GM18520 (cell line): ENCODE data around the gene LOC101059915.
"Not testable (repeated sequence)": the region's sequence is repeated elsewhere in the genome, so short reads cannot be mapped to it uniquely, and the experiment has no call there.

Source experiments
- ATAC-seq: cut with Tn5 transposase; IDR thresholded peaks from one replicate; pipeline ENCODE4 v1.9.1; 2021; ENCODE audit not compliant: unreplicated experiment

The LOC101059915 gene

DNA sequence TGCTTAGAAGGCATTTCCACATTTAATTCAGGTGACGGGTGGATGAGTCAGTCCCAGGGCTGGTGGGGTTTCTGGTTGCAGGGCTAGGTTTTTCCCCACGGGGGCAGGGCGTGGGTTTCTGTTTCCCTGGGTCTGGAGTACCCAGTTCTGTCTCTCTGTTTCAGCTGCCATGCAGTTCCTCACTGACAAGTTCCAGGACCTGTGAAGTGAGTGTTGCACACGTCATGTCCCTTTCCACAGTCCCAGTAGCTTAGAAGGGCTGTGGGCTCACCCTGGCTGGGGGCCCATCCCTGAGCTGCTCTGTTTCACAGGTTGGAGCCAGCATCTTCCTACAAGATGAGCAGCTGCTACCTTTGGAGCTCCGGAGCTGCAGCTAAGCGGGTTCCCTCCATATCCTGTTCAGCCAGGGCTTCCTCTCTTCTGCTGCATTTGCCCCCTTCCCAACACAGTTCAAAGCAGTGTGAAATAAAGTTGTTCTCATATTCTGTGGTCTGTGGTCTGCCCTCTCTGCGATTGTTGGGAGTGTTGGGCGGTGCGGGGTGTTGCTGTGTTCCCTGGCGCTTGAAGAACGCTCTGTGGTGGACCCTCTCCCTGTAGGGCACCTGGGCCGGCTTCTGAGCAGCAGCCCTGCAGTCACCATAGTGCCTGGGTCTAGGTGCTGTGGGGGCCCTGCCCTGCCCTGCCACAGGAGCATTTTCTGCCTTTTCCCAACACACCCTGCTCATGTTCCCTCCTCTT, 3.9 kb downstream of the LOC101059915 start:
- ATAC-seq, result no peak

DNA sequence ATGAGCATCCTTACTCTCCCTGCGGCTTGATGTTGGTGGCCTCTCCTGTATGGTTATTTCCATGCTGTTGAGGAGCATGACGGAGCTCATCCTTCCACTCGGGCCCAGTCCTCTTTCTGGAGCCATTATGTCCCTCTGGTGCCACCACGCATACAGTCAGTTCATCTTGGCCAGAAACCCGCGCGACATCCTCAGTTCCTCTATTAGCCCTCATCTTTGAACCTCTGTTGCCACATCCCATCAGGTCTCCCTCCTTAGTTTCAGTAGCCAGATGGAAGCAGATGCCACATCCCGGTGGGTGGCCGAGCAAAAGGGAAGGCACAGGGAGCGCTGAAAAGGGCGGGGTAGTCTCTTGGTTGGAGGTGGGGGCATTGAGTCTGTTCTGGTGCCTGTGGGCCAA, 4.6 kb downstream of the LOC101059915 start:
- no peak for ATAC-seq

DNA sequence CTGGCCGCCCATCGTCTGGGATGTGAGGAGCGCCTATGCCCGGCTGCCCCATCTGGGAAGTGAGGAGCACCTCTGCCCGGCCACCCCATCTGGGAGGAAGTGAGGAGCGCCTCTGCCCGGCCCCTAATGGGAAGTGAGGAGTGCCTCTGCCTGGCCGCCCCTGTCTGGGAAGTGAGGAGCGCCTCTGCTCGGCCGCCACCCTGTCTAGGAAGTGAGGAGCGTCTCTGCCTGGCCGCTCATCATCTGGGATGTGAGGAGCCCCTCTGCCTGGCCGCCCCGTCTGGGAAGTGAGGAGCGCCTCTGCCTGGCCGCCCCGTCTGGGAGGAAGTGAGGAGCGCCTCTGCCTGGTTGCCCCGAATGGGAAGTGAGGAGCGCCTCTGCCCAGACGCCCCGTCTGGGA, 8.3 kb downstream of the LOC101059915 start:
- not testable (repeated sequence) for ATAC-seq

DNA sequence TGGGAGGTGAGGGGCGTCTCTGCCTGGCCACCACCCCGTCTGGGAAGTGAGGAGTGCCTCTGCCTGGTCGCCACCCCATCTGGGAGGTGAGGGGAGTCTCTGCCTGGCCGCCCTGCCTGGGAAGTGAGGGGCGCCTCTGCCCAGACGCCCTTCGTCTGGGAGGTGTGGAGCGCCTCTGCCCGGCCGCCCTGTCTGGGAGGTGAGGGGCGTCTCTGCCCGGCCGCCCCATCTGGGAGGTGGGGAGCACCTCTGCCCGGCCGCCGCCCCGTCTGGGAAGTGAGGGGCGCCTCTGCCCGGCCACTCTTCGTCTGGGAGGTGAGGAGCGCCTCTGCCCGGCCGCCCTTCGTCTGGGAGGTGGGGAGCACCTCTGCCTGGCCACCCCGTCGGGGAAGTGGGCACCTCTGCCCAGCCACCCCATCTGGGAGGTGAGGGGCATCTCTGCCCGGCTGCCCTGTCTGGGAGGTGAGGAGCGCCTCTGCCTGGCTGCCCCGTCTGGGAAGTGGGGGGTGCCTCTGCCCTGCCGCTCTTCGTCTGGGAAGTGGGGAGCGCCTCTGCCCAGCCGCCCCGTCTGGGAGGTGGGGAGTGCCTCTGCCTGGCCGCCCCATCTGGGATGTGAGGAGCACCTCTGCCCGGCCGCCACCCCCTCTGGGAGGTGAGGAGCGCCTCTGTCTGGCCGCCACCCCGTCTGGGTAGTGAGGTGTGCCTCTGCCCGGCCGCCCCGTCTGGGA, 8.9 kb downstream of the LOC101059915 start:
- not testable (repeated sequence) for ATAC-seq

DNA sequence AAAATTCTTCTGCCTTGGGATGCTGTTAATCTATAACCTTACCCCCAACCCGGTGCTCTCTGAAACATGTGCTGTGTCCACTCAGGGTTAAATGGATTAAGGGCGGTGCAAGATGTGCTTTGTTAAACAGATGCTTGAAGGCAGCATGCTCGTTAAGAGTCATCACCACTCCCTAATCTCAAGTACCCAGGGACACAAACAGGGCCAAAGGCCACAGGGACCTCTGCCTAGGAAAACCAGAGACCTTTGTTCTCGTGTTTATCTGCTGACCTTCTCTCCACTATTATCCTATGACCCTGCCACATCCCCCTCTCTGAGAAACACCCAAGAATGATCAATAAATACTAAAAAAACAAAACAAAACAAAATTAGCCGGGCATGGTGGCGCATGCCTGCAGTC, 9.8 kb downstream of the LOC101059915 start:
- not testable (repeated sequence) for ATAC-seq

DNA sequence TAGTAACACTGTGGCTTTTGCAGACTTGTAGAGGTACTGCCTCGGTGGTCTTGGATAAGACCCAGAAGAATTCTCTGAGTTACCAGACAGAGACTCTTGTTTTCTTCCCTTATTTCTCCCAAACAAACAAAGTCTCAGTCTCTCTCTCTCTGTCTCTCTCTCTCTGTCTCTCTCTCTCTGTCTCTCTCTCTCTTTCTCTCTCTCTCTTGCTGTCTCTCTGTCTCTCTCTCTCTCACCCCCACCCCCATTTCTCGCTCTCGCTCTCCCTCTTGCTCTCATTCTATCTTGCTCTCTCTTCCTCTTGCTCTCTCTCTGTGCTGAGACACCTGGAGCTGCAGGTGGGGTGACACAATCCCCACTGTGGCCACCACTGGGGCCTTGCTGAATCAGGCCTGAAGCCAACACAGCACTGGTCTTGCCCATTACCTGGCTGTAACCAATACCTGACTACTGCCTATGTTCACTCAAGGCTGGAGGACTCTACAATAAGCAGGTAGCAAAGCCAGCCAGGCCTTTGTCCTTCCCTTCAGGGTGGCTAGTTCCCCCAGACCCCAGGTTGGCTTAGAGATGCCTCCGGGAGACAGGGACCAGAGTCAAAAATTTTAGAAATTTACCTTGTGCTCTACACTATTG, 12.3 kb downstream of the LOC101059915 start:
- ATAC-seq, result no peak

DNA sequence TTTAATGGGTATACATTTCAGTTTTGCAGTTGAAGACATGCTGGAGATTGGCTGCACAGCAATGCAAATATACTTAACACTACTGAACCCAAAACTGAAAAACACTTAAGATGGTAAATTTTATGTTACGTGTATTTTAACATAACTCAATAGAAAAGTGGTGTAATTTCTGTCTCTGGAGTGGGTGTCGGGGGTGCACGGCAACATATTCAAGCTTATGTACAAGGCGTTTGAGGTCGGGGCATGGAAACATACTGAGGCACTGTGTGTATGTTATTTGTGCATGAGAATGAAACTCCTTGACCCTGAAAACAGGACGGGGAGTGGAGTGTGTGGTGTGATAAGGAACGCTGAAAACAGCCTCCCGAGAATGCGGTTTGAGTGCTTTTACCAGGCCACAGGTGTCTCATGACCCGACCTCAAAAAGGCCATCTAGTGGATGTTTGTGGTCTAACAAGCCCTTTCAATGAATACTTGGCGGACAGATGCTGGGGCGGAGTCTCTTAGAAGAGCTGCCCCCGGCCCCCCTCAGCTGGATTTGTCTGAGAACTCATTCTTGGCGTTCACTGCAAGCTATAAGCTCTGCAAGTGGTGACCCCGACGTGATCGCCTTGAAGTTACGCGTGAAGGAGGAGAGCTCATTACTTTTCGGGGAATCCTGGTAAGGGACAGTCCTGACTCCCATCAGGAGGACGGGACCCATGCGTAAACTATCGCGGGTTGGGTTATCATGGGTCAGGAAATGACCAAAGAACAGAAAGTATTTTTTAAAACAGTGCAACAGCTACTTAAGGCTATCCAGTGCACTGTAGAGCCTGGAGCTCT, 29.5 kb downstream of the LOC101059915 start:
- ATAC-seq, result not testable (repeated sequence)

DNA sequence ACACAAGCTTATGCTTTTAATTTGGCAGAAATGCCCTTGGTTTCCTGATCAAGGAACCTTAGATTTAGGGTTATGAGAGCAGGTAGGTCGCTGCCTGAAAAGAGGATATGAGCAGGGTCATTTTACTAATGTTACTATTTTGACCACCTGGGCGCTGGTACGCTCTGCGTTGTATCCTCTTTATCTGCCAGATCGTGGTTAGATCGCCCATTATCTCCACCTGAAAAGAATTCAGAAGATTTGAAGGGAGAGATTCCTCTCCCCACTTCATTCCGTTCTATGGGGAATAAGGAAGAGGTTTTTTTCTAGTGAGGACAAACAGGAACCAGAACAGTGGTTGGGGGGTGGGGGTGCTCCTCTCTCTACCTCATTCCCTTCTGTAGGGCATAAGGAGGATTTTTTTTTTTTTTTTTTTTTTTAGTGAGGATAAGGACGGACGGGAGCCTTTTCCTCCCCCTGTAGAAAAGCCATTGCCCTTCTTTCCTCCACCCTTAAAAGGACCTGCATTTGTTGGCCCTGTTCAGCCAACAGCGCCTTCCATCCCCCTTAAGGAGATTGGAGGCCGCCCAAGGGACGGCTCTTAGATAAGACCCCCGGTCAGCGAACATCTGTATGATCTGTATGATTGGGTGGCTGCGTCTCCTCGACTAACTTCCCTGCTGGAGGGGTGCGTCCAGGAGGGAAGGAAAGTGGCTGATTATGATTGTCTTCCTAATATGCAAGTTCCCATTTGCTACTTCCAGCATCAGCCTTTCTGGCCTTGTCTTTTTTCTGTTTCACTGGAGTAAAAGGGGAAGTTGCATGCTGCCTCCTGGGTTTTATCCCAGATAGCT, 30.3 kb downstream of the LOC101059915 start:
- ATAC-seq, result not testable (repeated sequence)

DNA sequence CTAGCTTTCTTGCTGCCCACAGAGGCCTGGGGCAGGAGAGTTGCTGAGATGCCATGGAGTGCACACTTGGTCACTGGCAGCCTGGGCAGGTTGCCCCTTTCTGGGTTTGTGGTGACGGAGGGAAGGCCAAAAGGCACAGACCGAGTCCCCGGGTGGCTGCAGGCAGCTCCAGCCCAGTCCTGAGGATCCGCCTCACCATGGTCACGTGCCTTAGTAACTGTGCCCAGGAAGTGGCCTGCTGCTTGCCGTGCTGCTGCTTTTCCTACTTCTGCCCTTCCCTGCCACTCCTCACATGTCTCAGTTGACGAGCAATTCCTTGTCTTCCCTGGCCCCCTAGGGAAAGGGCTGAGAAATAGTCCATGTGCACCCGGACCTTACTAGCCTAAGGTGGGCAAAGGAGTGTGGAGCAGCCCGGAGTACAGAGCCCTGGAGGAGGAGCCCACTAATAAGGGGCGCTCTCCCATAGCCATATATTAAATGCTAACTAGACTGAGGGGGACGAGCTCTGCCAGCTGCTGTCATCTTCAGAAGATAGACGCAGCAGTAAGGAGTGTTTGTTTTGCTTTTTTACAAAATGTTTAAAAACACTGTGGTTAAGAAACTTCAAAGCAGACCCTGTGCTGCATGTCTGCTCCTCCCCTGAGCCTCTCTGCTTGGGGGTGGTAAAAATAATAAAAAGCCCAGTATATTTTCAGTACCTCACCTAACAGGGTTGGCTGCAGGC, 31.1 kb downstream of the LOC101059915 start:
- ATAC-seq, result not testable (repeated sequence)

DNA sequence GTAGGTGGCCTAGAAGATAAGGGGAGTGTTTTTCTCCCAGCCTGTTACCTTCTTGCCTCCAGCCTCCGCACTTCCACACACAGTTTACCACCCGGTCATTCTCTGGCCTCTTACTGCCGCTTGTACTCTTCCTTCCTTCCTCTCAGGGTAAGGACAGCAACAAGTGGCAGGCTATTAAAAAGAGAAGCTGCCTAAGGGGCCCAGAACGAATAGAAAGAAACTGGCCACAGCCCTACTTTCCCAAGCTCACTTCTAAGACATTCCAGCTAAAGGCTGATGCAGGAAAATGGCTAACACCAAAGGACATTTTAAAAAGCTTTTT, 31.6 kb downstream of the LOC101059915 start:
- ATAC-seq, result not testable (repeated sequence)

DNA sequence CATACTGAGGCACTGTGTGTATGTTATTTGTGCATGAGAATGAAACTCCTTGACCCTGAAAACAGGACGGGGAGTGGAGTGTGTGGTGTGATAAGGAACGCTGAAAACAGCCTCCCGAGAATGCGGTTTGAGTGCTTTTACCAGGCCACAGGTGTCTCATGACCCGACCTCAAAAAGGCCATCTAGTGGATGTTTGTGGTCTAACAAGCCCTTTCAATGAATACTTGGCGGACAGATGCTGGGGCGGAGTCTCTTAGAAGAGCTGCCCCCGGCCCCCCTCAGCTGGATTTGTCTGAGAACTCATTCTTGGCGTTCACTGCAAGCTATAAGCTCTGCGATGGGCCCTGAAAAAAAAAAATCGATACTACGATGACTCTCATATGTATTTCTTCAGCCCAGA, 35.5 kb downstream of the LOC101059915 start:
- not testable (repeated sequence) for ATAC-seq

DNA sequence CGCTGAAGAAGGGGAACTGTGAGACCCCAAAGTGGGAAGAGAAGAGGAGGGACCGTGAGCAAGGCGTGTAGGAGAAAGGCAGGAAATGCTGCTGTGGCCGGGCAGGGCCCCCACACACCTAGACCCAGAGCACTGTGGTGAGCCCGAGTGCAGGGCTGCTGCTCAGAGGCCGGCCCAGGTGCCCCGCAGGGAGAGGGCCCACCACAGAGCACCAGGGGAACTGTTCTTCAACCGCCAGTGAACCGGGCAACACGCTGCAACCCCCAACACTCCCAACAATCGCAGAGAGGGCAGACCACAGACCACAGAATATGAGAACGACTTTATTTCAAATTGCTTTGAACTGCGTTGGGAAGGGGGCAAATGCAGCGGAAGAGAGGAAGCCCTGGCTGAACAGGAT, 46.7 kb downstream of the LOC101059915 start:
- not testable (repeated sequence) for ATAC-seq

DNA sequence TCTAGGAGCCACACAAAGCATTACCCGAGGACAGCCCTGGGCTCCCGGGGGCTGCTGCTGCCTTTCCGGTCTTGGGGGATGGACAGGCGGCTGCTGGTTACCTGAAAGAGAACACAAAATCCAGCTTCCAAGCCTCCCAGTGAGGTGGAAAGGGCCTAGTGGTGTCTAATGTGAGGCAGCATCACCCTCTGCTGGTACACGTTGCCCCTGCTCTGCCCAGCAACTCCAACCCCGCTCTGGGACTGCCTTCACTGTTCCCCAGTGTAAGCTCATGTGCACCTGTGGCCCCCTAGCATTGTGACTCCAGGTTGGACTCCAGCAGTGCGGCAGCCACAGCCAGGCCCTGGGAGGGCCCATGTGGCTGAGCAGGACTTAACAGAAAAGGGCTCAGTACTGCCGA, 48.2 kb downstream of the LOC101059915 start:
- not testable (repeated sequence) for ATAC-seq

DNA sequence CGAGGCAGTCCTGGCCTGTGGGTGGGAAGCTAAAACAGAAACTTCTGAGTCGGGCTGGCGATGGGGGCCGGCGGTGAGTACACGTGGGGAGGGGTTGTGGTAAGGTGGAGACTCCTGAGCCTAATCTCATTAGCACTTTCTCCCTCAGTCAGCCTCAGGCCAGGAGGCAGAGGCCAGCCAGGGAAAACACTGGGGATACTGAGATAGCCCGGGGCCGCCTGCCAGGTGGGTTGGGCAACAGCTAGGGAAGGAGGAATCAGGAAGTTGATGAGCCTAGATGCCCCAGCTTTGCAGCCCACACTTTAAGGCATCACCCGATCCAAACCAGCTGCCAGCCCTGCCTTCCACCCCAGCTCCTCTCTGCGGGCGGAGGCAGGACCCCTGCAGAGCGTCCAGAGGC, 49.0 kb downstream of the LOC101059915 start:
- ATAC-seq, result not testable (repeated sequence)

DNA sequence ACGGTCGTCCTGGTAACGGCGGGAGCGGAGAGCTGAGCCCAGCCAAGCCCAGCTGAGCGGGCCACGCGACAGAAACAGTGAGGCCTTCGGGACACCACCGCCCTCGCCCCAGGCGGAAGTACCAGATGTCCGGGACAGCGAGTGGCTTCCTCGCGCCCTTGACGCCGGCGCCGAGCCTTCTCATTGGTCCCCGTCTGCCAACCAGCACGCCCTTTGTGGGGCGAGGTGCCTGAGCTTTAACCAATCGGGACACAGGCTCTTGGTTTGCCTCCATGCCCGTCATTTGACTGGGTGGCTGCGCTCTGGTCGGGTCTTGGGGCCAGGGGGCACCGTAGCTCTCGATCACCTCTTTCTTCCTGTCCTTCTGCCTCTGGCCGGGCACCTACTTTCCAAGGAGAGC, 50.8 kb downstream of the LOC101059915 start, which contains the start of gene CXorf49:
Gene CXorf49 (minus strand): TSS at position 101 of the 400 bp plus-strand sequence. CDS start 134 bp downstream, outside the sequence.
- ATAC-seq, result not testable (repeated sequence)

DNA sequence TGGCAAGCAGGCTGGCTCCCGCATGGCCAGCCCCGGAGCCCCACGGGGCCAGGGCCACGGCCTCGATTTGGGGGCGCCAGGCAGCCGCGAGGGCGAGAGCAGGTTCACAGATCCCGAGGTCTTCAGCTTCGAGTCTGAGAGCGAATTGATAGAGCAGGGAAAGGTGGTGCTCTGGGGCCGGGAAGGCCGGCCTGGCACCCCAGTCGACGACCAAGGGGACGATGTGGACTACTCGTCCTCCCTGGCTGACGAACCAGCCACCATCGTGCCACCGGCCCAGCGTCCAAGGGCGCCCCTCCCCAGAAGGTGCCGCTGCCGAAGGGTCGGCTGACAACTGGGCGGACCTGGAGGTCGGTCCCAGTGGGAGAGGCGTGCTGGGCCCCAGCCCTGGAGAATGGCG, 51.8 kb downstream of the LOC101059915 start:
- not testable (repeated sequence) for ATAC-seq

DNA sequence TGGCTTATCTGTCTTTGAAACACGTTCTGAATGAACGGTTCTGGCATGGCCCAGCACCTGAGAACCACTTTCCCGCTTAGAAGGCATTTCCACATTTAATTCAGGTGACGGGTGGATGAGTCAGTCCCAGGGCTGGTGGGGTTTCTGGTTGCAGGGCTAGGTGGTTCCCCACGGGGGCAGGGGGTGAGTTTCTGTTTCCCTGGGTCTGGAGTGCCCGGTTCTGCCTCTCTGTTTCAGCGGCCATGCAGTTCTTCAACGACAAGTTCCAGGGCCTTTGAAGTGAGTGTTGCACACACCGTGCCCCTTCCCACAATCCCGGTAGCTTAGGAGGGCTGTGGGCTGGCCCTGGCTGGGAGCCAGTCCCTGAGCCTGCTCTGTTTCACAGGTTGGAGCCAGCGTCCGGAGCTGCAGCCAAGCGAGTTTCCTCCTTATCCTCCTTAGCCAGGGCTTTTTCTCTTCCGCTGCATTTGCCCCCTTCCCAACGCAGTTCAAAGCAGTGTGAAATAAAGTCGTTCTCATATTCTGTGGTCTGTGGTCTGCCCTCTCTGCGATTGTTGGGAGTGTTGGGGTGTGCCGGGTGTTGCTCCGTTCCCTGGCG, 53.0 kb downstream of the LOC101059915 start:
- ATAC-seq, result not testable (repeated sequence)
